ENCODE data around the gene PTPN1.
"Not testable (repeated sequence)": the region's sequence is repeated elsewhere in the genome, so short reads cannot be mapped to it uniquely, and the experiment has no call there.

The PTPN1 gene

GRCh38 chr20:50595988-50596693 lies 86.0 kb downstream of the PTPN1 start:
- no peak for DNase-seq

GRCh38 chr20:50596694-50597021 lies 86.5 kb downstream of the PTPN1 start:
- DNase-seq, result no peak

- DNase-seq, result no peak
Observed at GRCh38 chr20:50597406-50597969, 87.3 kb downstream of the PTPN1 start.

GRCh38 chr20:50598074-50598473 lies 87.9 kb downstream of the PTPN1 start:
- DNase-seq, result no peak

GRCh38 chr20:50598768-50599167 lies 88.6 kb downstream of the PTPN1 start:
- DNase-seq, result not testable (repeated sequence)

GRCh38 chr20:50600281-50600895 lies 90.2 kb downstream of the PTPN1 start:
- DNase-seq, result no peak

GRCh38 chr20:50601511-50602431 lies 91.6 kb downstream of the PTPN1 start:
- DNase-seq, result no peak

- DNase-seq, result no peak
Observed at GRCh38 chr20:50602432-50603088, 92.4 kb downstream of the PTPN1 start.

- DNase-seq, result no peak
Observed at GRCh38 chr20:50604451-50604850, 94.3 kb downstream of the PTPN1 start.

GRCh38 chr20:50605136-50605535 lies 95.0 kb downstream of the PTPN1 start:
- DNase-seq, result no peak

- DNase-seq, result no peak
Observed at GRCh38 chr20:50607436-50607835, 97.3 kb downstream of the PTPN1 start.

- DNase-seq, result no peak
Observed at GRCh38 chr20:50607850-50608749, 97.9 kb downstream of the PTPN1 start.

- no peak for DNase-seq
Observed at GRCh38 chr20:50608750-50609104, 98.5 kb downstream of the PTPN1 start.

- DNase-seq, result no peak
Observed at GRCh38 chr20:50609438-50609989, 99.3 kb downstream of the PTPN1 start.

GRCh38 chr20:50610212-50610718 lies 100.1 kb downstream of the PTPN1 start:
- no peak for DNase-seq

GRCh38 chr20:50611128-50611810 lies 101.1 kb downstream of the PTPN1 start:
- DNase-seq, result no peak

GRCh38 chr20:50613438-50614169 lies 103.4 kb downstream of the PTPN1 start:
- no peak for DNase-seq

GRCh38 chr20:50615407-50615806 lies 105.2 kb downstream of the PTPN1 start:
- no peak for DNase-seq

GRCh38 chr20:50617022-50617421 lies 106.8 kb downstream of the PTPN1 start:
- no peak for DNase-seq

- DNase-seq, result no peak
Observed at GRCh38 chr20:50618537-50618936, 108.4 kb downstream of the PTPN1 start.
